ENCODE measurements around the gene TFAP2B.

The TFAP2B gene

GRCh38 chr6:50818673-50819072 is at the start of gene TFAP2B:
Gene TFAP2B, plus strand, starts transcription at chr6:50818871. Its CDS starts 21 bp downstream, at chr6:50818892.
- Mint-ChIP-seq H3K4me3 (no peak within 1 kb of the TSS), H3K27me3 (ENCODE audit: low read depth) (peaks cover 88% of the 10 kb centered on the region)

DNA sequence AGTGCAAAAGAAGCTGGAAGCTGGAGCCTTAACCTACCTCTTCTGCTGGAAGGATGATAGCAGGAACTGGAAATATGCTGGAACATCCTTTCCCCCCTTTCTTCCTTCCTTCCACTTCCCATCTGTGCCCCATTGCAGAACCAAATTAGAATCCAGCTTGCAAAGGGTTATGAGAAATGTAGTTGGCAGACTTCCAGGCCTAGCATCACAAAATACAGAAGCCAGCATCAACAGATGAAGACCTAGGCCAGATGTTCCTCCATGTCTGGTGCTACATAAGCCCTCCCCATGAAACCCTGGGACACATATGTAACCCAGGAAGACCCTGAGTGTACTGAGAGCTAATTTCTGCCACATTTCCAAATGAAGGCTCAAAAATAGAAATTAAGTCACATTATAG is 40.0 kb upstream of the TFAP2B start:
- H3K27ac Mint-ChIP-seq, result no peak overlapping the region
- H3K4me1 Mint-ChIP-seq (ENCODE audit: low read depth), result no peaks in the 10 kb centered on the region
- H3K27me3 Mint-ChIP-seq (ENCODE audit: low read depth), result no peaks in the 10 kb centered on the region
- H3K36me3 Mint-ChIP-seq (ENCODE audit: low read depth), result no peaks in the 10 kb centered on the region
- H3K9me3 Mint-ChIP-seq, result no peaks in the 10 kb centered on the region
- H3K4me3 Mint-ChIP-seq, result no peak overlapping the region

More at GRCh38 chr6:50818673-50819072, at the start of gene TFAP2B:
- Mint-ChIP-seq H3K36me3 (ENCODE audit: low read depth) (peaks cover 3% of the 10 kb centered on the region), H3K27ac (no peak within 1 kb of the TSS), H3K9me3 (no peaks in the 10 kb centered on the region), H3K4me1 (ENCODE audit: low read depth) (peaks cover 18% of the 10 kb centered on the region)

- H3K4me1 Mint-ChIP-seq (ENCODE audit: low read depth), result no peaks in the 10 kb centered on the region
- no peaks in the 10 kb centered on the region for H3K36me3 Mint-ChIP-seq (ENCODE audit: low read depth)
- H3K4me3 Mint-ChIP-seq, result no peak overlapping the region
- H3K27ac Mint-ChIP-seq, result no peak overlapping the region
- no peaks in the 10 kb centered on the region for H3K27me3 Mint-ChIP-seq (ENCODE audit: low read depth)
- H3K9me3 Mint-ChIP-seq, result no peaks in the 10 kb centered on the region
Measured at GRCh38 chr6:50780382-50780781, 38.3 kb upstream of the TFAP2B start.

GRCh38 chr6:50785921-50786320 is 32.8 kb upstream of the TFAP2B start:
- Mint-ChIP-seq H3K27ac (no peak overlapping the region), H3K9me3 (no peaks in the 10 kb centered on the region), H3K4me3 (no peak overlapping the region), H3K27me3 (ENCODE audit: low read depth) (no peaks in the 10 kb centered on the region), H3K4me1 (ENCODE audit: low read depth) (no peaks in the 10 kb centered on the region), H3K36me3 (ENCODE audit: low read depth) (no peaks in the 10 kb centered on the region)

- Mint-ChIP-seq H3K4me3 (no peak overlapping the region), H3K27me3 (ENCODE audit: low read depth) (no peaks in the 10 kb centered on the region), H3K9me3 (no peaks in the 10 kb centered on the region), H3K4me1 (ENCODE audit: low read depth) (no peaks in the 10 kb centered on the region), H3K27ac (no peak overlapping the region), H3K36me3 (ENCODE audit: low read depth) (no peaks in the 10 kb centered on the region)
Measured at GRCh38 chr6:50791900-50792508, 26.7 kb upstream of the TFAP2B start.

- no peaks in the 10 kb centered on the region for H3K9me3 Mint-ChIP-seq
- no peaks in the 10 kb centered on the region for H3K4me1 Mint-ChIP-seq (ENCODE audit: low read depth)
- H3K36me3 Mint-ChIP-seq (ENCODE audit: low read depth), result no peaks in the 10 kb centered on the region
- no peak overlapping the region for H3K27ac Mint-ChIP-seq
- H3K27me3 Mint-ChIP-seq (ENCODE audit: low read depth), result no peaks in the 10 kb centered on the region
- H3K4me3 Mint-ChIP-seq, result no peak overlapping the region
Measured at GRCh38 chr6:50792771-50793170, 25.9 kb upstream of the TFAP2B start.

DNA sequence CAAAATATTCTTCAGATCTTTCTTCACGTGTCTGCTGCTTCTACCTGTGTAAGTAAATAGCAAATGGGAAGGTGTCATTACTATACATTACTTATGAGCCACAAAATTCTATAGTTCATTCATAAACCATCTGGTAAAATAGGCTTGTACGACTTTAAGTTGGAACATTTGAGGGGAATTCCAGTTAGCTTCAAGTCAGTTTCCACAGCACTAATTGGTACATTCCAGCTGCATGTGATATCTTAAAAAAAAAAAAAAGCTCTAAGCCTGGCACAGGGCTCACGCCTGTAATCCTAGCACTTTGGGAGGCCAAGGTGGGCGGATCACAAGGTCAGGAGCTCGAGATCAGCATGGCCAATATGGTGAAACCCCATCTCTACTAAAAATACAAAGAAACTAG is 23.1 kb upstream of the TFAP2B start:
- Mint-ChIP-seq H3K27me3 (ENCODE audit: low read depth) (no peaks in the 10 kb centered on the region), H3K36me3 (ENCODE audit: low read depth) (no peaks in the 10 kb centered on the region), H3K9me3 (no peaks in the 10 kb centered on the region), H3K27ac (no peak overlapping the region), H3K4me3 (no peak overlapping the region), H3K4me1 (ENCODE audit: low read depth) (no peaks in the 10 kb centered on the region)

DNA sequence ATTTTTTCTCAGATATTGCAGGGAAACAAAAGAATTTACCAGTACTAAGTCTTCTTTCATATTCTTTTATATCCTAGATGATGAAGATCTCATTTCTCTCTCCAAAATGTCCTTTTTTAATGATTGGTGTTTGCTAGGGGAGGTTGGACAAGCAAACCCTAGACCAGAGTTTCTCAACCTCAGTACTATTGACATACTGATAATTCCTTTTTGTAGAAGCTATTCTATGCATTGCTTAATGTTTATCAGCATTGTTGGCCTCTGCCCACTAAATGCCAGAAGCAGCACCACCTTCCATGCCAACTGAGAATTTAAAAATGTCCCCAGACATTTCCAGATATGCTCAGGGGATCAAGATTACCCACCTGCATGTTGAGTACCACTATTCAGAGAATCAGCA is 14.4 kb upstream of the TFAP2B start:
- no peak overlapping the region for H3K27ac Mint-ChIP-seq
- H3K4me1 Mint-ChIP-seq (ENCODE audit: low read depth), result no peaks in the 10 kb centered on the region
- no peaks in the 10 kb centered on the region for H3K27me3 Mint-ChIP-seq (ENCODE audit: low read depth)
- no peak overlapping the region for H3K4me3 Mint-ChIP-seq
- H3K36me3 Mint-ChIP-seq (ENCODE audit: low read depth), result no peaks in the 10 kb centered on the region
- no peaks in the 10 kb centered on the region for H3K9me3 Mint-ChIP-seq

DNA sequence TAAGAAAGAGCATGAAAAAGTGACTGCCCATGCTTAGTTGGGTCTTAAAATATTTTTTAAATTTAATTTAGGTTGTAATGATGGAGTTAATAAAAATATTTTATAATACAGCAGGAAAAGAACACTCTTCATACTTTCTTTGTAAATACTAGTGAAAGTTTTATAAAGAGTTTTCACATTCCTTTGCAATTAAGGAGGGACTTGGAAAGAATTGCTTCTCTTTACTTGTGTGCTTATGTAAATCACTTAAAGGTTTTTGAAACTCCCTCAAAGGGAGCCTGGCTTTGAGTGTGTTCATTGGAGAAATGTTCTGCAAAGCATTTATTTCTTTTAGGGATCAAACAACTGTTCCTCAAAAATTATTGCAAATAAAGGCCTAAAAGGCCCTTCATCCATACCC is 11.6 kb upstream of the TFAP2B start:
- Mint-ChIP-seq H3K4me1 (ENCODE audit: low read depth) (no peaks in the 10 kb centered on the region), H3K4me3 (no peak overlapping the region), H3K27ac (no peak overlapping the region), H3K36me3 (ENCODE audit: low read depth) (no peaks in the 10 kb centered on the region), H3K27me3 (ENCODE audit: low read depth) (no peaks in the 10 kb centered on the region), H3K9me3 (no peaks in the 10 kb centered on the region)

GRCh38 chr6:50815436-50816114 is 3.1 kb upstream of the TFAP2B start:
- peaks cover 57% of the 10 kb centered on the region for H3K27me3 Mint-ChIP-seq (ENCODE audit: low read depth)
- no peaks in the 10 kb centered on the region for H3K9me3 Mint-ChIP-seq
- H3K4me1 Mint-ChIP-seq (ENCODE audit: low read depth), result peaks cover 17% of the 10 kb centered on the region
- H3K4me3 Mint-ChIP-seq, result peak overlapping the region; percentile 85
- H3K27ac Mint-ChIP-seq, result no peak overlapping the region
- H3K36me3 Mint-ChIP-seq (ENCODE audit: low read depth), result no peaks in the 10 kb centered on the region

GRCh38 chr6:50816115-50816675 is 2.5 kb upstream of the TFAP2B start:
- Mint-ChIP-seq H3K4me3 (peak overlapping the region; percentile 85), H3K4me1 (ENCODE audit: low read depth) (peaks cover 18% of the 10 kb centered on the region), H3K36me3 (ENCODE audit: low read depth) (no peaks in the 10 kb centered on the region), H3K9me3 (no peaks in the 10 kb centered on the region), H3K27me3 (ENCODE audit: low read depth) (peaks cover 63% of the 10 kb centered on the region), H3K27ac (no peak overlapping the region)

GRCh38 chr6:50816947-50817645 is 1.6 kb upstream of the TFAP2B start:
- Mint-ChIP-seq H3K4me3 (no peak overlapping the region), H3K4me1 (ENCODE audit: low read depth) (peaks cover 18% of the 10 kb centered on the region), H3K27me3 (ENCODE audit: low read depth) (peaks cover 72% of the 10 kb centered on the region), H3K27ac (peak overlapping the region; percentile 36), H3K9me3 (no peaks in the 10 kb centered on the region), H3K36me3 (ENCODE audit: low read depth) (peaks cover under 1% of the 10 kb centered on the region)

DNA sequence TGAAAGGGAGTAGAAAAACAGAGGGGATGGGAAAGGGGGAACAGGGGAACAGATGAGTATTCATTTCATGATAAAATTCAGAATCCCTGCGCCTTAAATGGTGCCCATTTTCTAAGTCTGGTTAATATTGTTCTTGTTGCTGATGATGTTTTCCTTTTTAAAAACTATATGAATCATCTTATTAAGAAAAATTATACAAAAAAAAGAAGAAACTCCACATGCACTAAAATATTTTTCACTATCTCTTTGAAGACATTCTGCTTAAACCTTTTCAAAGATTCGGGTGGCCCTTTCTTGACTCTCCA is 1.1 kb upstream of the TFAP2B start:
- H3K36me3 Mint-ChIP-seq (ENCODE audit: low read depth), result peaks cover 2% of the 10 kb centered on the region
- H3K9me3 Mint-ChIP-seq, result no peaks in the 10 kb centered on the region
- H3K4me3 Mint-ChIP-seq, result no peak overlapping the region
- no peak overlapping the region for H3K27ac Mint-ChIP-seq
- H3K4me1 Mint-ChIP-seq (ENCODE audit: low read depth), result peaks cover 18% of the 10 kb centered on the region
- peaks cover 77% of the 10 kb centered on the region for H3K27me3 Mint-ChIP-seq (ENCODE audit: low read depth)

DNA sequence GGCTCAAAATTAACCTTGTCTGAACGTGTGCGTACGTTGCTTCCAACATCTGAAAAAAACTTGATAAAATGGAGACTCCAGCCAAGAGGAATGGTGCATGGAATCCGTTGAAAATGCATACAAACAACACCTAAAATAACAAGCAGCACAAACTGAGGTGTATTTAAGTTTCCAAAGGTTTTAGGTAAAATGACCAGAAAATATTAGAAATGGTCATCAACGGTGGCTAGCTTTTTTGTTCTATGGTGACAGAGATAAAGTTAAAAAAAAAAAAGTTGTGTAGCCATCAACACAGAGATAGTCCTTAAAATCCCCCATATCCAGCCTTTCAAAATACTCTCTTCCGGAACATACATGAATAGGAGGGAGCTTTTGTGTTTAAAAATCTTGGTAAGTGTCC is 651 bp upstream of the TFAP2B start:
- Mint-ChIP-seq H3K27ac (no peak overlapping the region), H3K4me3 (no peak overlapping the region), H3K36me3 (ENCODE audit: low read depth) (peaks cover 2% of the 10 kb centered on the region), H3K4me1 (ENCODE audit: low read depth) (peaks cover 18% of the 10 kb centered on the region), H3K9me3 (no peaks in the 10 kb centered on the region), H3K27me3 (ENCODE audit: low read depth) (peaks cover 81% of the 10 kb centered on the region)

DNA sequence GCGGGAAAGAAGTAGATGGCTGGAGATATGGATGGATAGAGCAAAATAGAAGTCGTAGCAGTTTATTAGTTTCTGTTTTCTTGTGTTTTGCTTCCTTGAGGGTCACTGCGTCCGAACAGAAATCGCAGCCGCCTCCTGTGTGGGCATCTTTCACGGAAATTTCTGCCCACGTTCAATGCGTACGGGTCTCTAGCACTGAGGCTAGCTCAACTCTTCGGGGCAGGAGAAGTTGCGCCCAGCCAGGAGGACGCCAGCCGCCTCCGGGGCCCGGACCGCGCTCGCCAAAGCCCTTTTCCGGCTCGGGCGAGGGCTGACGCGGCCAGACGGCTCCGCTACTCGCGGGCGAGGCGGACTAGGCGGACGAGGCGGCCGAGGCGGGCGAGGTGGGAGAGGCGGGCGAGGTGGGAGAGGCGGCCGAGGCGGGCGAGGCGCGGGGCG is 814 bp downstream of the TFAP2B start:
- H3K27ac Mint-ChIP-seq, result no peak overlapping the region
- no peak overlapping the region for H3K4me3 Mint-ChIP-seq
- H3K4me1 Mint-ChIP-seq (ENCODE audit: low read depth), result peaks cover 18% of the 10 kb centered on the region
- peaks cover 93% of the 10 kb centered on the region for H3K27me3 Mint-ChIP-seq (ENCODE audit: low read depth)
- H3K36me3 Mint-ChIP-seq (ENCODE audit: low read depth), result peaks cover 3% of the 10 kb centered on the region
- H3K9me3 Mint-ChIP-seq, result no peaks in the 10 kb centered on the region

All from T-helper 1 cell treated with Interleukin-12 subunit alpha and Interleukin-12 subunit beta and Interleukin-4 antibody, amounts not matched to agents 30 μg/mL and 1 μg/mL, for 36 hours (primary cell).